Thyroid gland (tissue), 4 donors: ENCODE measurements around the gene CACNG4.

ENCODE experiments used
- CTCF ChIP-seq, 6 experiments: fragments of 200-600 bp in 3 of 6; fragments of 450-650 bp in 3 of 6; sonication (generic) in 3 of 6; IDR thresholded peaks; one replicate each; pipeline ENCODE4 v1.5.1; 2016 to 2019; ENCODE audit warnings: antibody characterized with exemption in 6 of 6, mild to moderate bottlenecking in 2 of 6, inconsistent platforms in 1 of 6, moderate library complexity in 1 of 6
- POLR2A ChIP-seq, 2 donors: fragments of 450-650 bp; IDR thresholded peaks; one replicate each; pipeline ENCODE4 v1.6.1; 2017; ENCODE audit warnings: antibody characterized with exemption in 2 of 2, mild to moderate bottlenecking in 2 of 2, moderate library complexity in 1 of 2

GRCh38 chr17:66971264-66971663 is 6.8 kb downstream of the CACNG4 start:
- TF ChIP-seq CTCF (IDR thresholded peaks at IDR 0.05) (no peak), POLR2A (IDR thresholded peaks at IDR 0.05) (no peak)
